H54 (cell line): ENCODE measurements around the gene C10orf71.

ENCODE experiments used
- DNase-seq: peaks from one replicate; pipeline ENCODE4 v3.0.0; 2011; ENCODE audit warnings: low spot score, mixed read lengths; ENCODE audit not compliant: insufficient read length
- FAIRE-seq: peaks from 3 replicates; lab custom pipeline; 2011; peaks lifted over from hg19 to GRCh38; lab: Jason Lieb, UNC
- POLR2A ChIP-seq: IDR thresholded peaks from 2 replicates; pipeline ENCODE4 v1.6.1; 2011; ENCODE audit warnings: low read depth, mild to moderate bottlenecking, low read length

C10orf71 gene

GRCh38 chr10:49308881-49309280 is 9.9 kb downstream of the C10orf71 start:
- TF ChIP-seq POLR2A, result no peak
- DNase-seq (no peak), FAIRE-seq (no peak)

GRCh38 chr10:49309691-49310411 is 10.9 kb downstream of the C10orf71 start:
- no peak for FAIRE-seq
- no peak for DNase-seq
- no peak for TF ChIP-seq POLR2A

- FAIRE-seq, result no peak
- no peak for TF ChIP-seq POLR2A
These were observed 11.5 kb downstream of the C10orf71 start for GRCh38 chr10:49310460-49310859.

GRCh38 chr10:49310901-49311554 is 12.1 kb downstream of the C10orf71 start:
- no peak for TF ChIP-seq POLR2A
- FAIRE-seq, result no peak

More at GRCh38 chr10:49310460-49310859, 11.5 kb downstream of the C10orf71 start:
- DNase-seq, result no peak

GRCh38 chr10:49311555-49312236 is 12.7 kb downstream of the C10orf71 start:
- TF ChIP-seq POLR2A, result no peak
- FAIRE-seq, result no peak
- no peak for DNase-seq

More at GRCh38 chr10:49310901-49311554, 12.1 kb downstream of the C10orf71 start:
- no peak for DNase-seq

- FAIRE-seq (no peak), DNase-seq (no peak)
- no peak for TF ChIP-seq POLR2A
These were observed 13.4 kb downstream of the C10orf71 start for GRCh38 chr10:49312246-49312869.

GRCh38 chr10:49313501-49314070 is 14.6 kb downstream of the C10orf71 start:
- DNase-seq, result no peak
- no peak for TF ChIP-seq POLR2A
- FAIRE-seq, result no peak

- DNase-seq (no peak), FAIRE-seq (no peak)
- no peak for TF ChIP-seq POLR2A
These were observed 15.8 kb downstream of the C10orf71 start for GRCh38 chr10:49314806-49315205.

- DNase-seq (no peak), FAIRE-seq (no peak)
- no peak for TF ChIP-seq POLR2A
These were observed 19.1 kb downstream of the C10orf71 start for GRCh38 chr10:49318028-49318427.

- no peak for FAIRE-seq
- no peak for DNase-seq
- TF ChIP-seq POLR2A, result no peak
These were observed 19.8 kb downstream of the C10orf71 start for GRCh38 chr10:49318755-49319154.

- no peak for TF ChIP-seq POLR2A
- FAIRE-seq (no peak), DNase-seq (no peak)
These were observed 20.2 kb downstream of the C10orf71 start for GRCh38 chr10:49319206-49319605.

- FAIRE-seq, result no peak
- no peak for TF ChIP-seq POLR2A
- DNase-seq, result no peak
These were observed 21.2 kb downstream of the C10orf71 start for GRCh38 chr10:49320191-49320590.

- no peak for TF ChIP-seq POLR2A
- DNase-seq (no peak), FAIRE-seq (no peak)
These were observed 22.1 kb downstream of the C10orf71 start for GRCh38 chr10:49321021-49321420.

GRCh38 chr10:49322371-49323170 is 23.6 kb downstream of the C10orf71 start:
- TF ChIP-seq POLR2A, result no peak
- DNase-seq (no peak), FAIRE-seq (no peak)
